ENCODE measurements around the gene IKZF2.

Gene IKZF2

DNA sequence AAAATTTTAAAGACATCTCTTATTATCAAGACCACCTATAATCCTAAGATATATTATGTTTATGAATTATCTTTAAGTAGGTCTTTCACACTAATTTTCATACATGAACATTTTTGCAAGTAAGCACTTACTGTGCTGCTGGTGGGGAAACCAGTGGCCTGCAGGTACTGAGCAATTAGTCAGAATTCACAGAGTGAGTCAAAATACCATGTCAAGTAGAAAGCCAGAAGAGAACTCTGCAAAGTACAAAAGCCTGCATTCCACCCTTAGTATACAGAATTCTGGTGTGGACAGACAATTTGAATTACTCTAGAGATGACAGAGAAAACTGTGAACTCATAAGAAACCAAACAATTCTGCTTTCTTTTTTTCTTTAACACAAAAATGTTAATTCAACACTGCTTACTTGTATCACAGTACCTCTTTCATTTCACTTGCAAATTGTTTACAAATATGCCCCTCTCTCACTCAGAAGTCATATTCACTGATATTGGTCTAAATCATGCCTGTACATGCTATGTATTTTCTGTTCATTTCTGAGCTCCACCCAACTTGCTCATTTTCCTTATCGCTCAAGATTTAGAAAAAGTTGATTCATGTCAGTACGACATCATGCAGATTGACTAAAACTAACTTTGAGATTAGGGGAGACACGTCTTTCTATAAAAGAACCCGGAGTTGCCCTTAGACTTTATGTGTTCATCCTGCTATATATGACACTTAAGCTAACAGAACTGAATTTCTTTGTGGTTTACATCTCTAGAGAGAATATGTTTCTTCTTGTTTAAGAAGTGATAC, 182.9 kb downstream of the IKZF2 start:
- H3K4me3 ChIP-seq (ENCODE audit: low read depth in 1 of 2, low read length in 1 of 2): no peak overlapping the region
- no peaks in the 10 kb centered on the region for H3K9me3 ChIP-seq
- TF ChIP-seq, protein P1, sequence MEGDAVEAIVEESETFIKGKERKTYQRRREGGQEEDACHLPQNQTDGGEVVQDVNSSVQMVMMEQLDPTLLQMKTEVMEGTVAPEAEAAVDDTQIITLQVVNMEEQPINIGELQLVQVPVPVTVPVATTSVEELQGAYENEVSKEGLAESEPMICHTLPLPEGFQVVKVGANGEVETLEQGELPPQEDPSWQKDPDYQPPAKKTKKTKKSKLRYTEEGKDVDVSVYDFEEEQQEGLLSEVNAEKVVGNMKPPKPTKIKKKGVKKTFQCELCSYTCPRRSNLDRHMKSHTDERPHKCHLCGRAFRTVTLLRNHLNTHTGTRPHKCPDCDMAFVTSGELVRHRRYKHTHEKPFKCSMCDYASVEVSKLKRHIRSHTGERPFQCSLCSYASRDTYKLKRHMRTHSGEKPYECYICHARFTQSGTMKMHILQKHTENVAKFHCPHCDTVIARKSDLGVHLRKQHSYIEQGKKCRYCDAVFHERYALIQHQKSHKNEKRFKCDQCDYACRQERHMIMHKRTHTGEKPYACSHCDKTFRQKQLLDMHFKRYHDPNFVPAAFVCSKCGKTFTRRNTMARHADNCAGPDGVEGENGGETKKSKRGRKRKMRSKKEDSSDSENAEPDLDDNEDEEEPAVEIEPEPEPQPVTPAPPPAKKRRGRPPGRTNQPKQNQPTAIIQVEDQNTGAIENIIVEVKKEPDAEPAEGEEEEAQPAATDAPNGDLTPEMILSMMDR (IDR thresholded peaks at IDR 0.05): no peak
- no peaks in the 10 kb centered on the region for H3K27me3 ChIP-seq
- H3K4me1 ChIP-seq (ENCODE audit: control insufficient read depth in 1 of 2, insufficient read depth in 1 of 2, low read depth in 1 of 2, low read length in 1 of 2): no peaks in the 10 kb centered on the region
- no peak overlapping the region for H3K27ac ChIP-seq
- no peaks in the 10 kb centered on the region for H3K36me3 ChIP-seq

DNA sequence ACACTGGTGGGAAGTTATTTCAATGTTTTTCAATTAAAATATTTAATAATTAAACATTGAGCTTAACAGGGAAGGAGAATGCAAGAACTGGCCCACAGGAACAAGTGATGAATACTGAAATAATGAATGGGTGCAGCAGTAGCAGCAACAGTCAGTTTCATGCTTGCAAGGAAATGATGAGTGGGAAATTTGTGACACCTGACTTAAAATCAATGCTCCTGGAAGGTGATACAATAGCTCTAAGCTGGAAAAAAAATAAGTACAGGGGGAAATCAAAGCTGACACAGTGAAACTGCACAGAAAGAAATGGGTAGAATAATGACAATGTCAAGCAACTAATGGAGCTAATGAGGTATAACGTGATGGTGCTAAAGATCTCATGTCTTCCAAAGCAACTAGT, 184.5 kb downstream of the IKZF2 start:
- TF ChIP-seq, protein P1 (IDR thresholded peaks at IDR 0.05): no peak
- H3K9me3 ChIP-seq: no peaks in the 10 kb centered on the region

GRCh38 chr2:212962691-212963090, 188.7 kb downstream of the IKZF2 start:
- peaks cover 0 to 12% of the 10 kb centered on the region in 2 experiments for H3K4me1 ChIP-seq (ENCODE audit: control insufficient read depth in 1 of 2, insufficient read depth in 1 of 2, low read depth in 1 of 2, low read length in 1 of 2)
- no peaks in the 10 kb centered on the region for H3K36me3 ChIP-seq
- H3K4me3 ChIP-seq (ENCODE audit: low read depth in 1 of 2, low read length in 1 of 2): no peak overlapping the region
- TF ChIP-seq, protein P1 (IDR thresholded peaks at IDR 0.05): no peak
- H3K9me3 ChIP-seq: no peaks in the 10 kb centered on the region
- no peak overlapping the region for H3K27ac ChIP-seq
- H3K27me3 ChIP-seq: no peaks in the 10 kb centered on the region

More for the DNA sequence above, 184.5 kb downstream of the IKZF2 start:
- H3K27ac ChIP-seq: no peak overlapping the region
- no peaks in the 10 kb centered on the region for H3K36me3 ChIP-seq
- H3K27me3 ChIP-seq: no peaks in the 10 kb centered on the region
- no peak overlapping the region for H3K4me3 ChIP-seq (ENCODE audit: low read depth in 1 of 2, low read length in 1 of 2)
- H3K4me1 ChIP-seq (ENCODE audit: control insufficient read depth in 1 of 2, insufficient read depth in 1 of 2, low read depth in 1 of 2, low read length in 1 of 2): no peaks in the 10 kb centered on the region

GRCh38 chr2:212961255-212961654, 190.2 kb downstream of the IKZF2 start:
- H3K27ac ChIP-seq: no peak overlapping the region
- TF ChIP-seq, protein P1 (IDR thresholded peaks at IDR 0.05): no peak
- peaks cover 6 to 20% of the 10 kb centered on the region in 2 experiments for H3K4me1 ChIP-seq (ENCODE audit: control insufficient read depth in 1 of 2, insufficient read depth in 1 of 2, low read depth in 1 of 2, low read length in 1 of 2)
- H3K4me3 ChIP-seq (ENCODE audit: low read depth in 1 of 2, low read length in 1 of 2): no peak overlapping the region
- no peaks in the 10 kb centered on the region for H3K9me3 ChIP-seq
- H3K36me3 ChIP-seq: no peaks in the 10 kb centered on the region
- no peaks in the 10 kb centered on the region for H3K27me3 ChIP-seq

- H3K4me3 ChIP-seq (ENCODE audit: low read depth in 1 of 2, low read length in 1 of 2): no peak overlapping the region
- no peaks in the 10 kb centered on the region for H3K9me3 ChIP-seq
- H3K27ac ChIP-seq: no peak overlapping the region
- peaks cover 6 to 20% of the 10 kb centered on the region in 2 experiments for H3K4me1 ChIP-seq (ENCODE audit: control insufficient read depth in 1 of 2, insufficient read depth in 1 of 2, low read depth in 1 of 2, low read length in 1 of 2)
- TF ChIP-seq, protein P1 (IDR thresholded peaks at IDR 0.05): no peak
- no peaks in the 10 kb centered on the region for H3K36me3 ChIP-seq
- no peaks in the 10 kb centered on the region for H3K27me3 ChIP-seq
These were observed 191.1 kb downstream of the IKZF2 start for GRCh38 chr2:212960336-212960735.
